GM18517 (cell line): Measurements from ENCODE around the gene TIMP1.

Experiments used
- ATAC-seq: cut with Tn5 transposase; IDR thresholded peaks from one replicate; pipeline ENCODE4 v1.9.1; 2021; ENCODE audit warnings: mild to moderate bottlenecking, moderate library complexity; ENCODE audit not compliant: unreplicated experiment

The TIMP1 gene

GRCh38 chrX:47581731-47582647 lies at the start of gene TIMP1:
TIMP1 (plus strand) TSS chrX:47582436; CDS start chrX:47583416, 980 bp downstream.
- ATAC-seq = peak; percentile 78

- ATAC-seq = no peak
These were observed 42.4 kb upstream of the TIMP1 start for GRCh38 chrX:47539860-47540259.

DNA sequence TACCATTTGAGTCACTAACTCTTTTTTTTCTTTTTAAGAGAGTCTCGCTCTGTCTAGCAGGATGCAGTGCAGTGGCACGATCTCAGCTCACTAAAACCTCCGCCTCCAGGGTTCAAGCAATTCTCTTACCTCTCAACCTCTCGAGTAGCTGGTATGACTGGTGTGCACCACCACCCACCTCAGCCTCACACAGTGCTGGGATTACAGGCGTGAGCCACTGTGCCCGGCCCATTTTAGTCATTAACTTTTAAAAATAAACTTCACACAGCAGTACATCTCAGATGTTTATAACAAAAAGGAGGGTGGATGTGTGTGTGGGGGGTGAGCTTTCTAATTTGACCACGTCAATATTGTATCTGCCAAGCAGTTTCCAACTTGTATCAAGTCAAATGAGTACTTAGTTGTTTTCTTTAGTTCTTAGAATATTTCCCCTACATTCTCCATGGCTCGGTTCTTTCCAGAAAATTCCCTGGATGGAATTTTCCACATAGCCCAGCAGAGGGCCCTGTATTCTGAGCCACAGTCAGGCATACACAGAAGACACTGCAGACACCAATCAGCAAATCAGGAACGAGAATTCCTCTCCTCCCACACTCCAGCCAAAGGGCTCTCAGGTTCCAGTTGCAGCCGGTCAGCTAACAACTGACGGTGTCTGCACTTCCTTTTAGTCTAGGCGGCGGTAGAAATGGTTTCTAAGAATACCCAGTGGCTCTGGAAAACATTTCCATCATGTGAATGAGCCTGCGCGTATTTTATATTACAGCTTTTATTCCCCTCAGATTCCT lies 41.3 kb upstream of the TIMP1 start:
- no peak for ATAC-seq

DNA sequence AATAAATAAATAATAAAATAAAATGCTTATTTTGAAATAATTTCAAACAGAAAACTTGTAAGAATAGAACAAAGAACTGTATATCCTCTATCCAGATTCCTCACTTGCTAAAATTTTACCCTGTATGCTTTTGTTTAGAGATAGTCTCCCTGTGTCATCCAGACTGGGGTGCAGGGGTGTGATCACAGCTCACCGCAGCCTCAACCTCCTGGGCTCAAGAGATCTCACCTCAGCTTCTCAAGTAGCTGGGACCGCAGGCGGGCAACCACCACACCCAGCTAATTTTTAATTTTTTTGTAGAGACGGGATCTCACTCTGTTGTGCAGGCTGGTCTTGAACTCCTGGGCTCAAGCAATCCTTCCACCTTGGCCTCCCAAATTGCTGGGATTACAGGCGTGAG lies 38.7 kb upstream of the TIMP1 start:
- ATAC-seq = no peak

DNA sequence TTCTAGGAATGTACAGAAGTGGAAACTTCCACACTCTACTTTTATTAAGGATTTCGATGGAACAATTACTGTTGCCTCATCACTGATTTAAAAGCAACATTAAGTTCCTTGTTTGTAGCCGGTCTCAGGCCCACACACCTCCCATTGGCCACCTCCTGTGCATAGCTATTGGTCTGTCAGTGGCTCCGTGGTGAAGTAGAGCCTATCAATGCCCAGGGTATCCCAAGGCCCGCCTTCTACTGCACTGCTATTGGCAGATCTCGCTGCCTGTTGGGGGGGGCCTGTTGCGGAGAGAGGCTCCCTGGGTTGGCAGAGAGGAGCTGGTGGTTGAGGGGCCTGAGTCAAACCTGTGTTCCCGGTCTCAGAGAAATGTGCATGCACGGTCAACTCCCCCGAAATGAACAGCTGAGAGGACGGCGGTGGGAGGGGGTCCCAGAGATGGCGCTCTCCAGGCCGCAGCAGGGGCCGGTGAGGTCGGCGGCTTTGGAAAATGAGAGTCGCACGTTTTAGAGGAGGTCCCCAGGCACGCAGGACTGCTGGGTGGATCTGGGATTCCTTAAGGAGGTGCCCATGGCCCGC lies 26.1 kb upstream of the TIMP1 start:
- peak; percentile 86 for ATAC-seq

- ATAC-seq = no peak
These were observed 23.8 kb upstream of the TIMP1 start for GRCh38 chrX:47558436-47558835.

DNA sequence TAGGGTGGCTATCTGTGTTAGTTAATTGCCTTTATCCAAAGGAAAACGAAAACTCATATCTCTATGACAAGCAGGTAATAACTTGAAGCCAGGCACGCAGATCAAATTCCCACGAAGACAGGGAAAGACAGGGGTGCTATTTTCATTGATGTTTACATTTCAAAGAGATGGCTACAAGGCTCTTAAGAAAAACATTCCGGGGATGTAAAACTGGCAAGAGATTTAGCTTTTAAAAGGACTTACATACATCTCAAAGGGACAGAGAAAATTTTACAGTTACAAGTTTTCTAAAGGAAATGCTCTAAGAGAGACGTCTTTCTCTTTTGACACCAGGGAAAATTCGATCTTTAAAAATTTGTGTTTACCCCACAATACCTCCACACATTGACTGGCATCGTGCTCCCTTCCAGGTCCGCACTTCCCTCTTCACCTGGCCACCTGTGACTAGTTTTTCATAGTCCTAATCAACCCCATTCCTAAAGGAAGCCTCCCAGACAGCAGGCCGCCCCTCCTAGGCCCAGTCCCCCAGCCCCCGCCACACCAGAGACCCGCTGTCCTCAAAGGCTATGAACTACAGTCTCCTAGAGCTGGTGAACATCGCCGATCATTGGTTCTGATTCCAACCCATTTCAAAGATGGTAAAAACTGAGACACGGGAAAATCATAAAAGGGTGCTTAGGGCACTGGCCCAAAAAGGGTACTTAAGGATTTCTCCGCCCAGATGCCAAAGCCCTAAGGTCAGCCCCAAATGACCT lies 21.9 kb upstream of the TIMP1 start:
- no peak for ATAC-seq

- ATAC-seq = peak; percentile 87
These were observed 21.1 kb upstream of the TIMP1 start, which contains the start of gene ARAF for GRCh38 chrX:47560934-47561658. ARAF (plus strand) TSS chrX:47561205; CDS start chrX:47562968, 1,763 bp downstream.

DNA sequence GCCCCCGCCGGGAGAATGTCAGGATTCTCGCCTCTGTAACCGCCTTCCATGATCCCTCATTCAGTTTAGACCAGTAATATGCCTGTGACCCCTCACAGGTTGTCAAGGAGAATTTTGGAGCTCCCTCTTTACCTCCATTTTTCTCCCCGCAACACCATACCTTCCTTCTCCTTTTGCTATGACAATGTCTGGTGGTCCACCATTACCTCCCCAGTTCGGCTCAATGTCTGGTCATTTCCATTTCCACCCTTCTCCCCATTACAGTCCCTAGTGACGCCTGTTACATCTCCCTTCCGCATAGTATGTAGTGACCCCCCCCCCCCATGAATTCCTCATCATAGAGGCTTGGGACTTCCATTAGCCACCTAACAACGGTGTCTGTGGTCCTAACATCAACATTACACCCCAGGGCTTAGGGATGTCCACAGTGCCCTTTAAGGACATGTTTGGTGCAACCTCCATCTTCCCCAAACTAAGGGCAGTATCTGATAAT lies 20.5 kb upstream of the TIMP1 start:
- no peak for ATAC-seq

DNA sequence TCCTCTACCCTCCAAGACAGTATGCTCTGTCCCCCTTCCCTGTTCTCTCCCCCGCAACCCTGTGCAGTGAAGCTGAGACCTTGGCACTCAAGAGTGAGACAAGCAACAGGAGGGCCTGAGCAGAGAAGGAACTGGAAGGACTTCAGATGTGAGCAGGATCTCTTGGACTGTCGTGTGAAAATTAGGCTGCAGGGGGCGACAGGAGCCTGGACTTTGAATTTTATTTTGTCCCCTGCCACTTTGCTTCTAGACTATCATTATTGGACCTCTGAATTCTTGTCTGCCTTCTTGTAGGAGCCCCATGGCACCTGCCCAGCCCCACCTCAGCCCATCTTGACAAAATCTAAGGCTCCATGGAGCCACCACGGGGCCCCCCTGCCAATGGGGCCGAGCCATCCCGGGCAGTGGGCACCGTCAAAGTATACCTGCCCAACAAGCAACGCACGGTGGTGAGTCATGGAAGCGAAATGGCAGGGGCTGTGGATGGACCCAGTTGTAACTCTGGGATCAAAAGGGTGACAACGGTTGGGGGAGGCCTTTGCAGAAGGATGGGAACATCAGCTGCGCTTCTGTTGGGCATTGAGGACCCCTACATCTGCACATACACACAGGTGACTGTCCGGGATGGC lies 19.5 kb upstream of the TIMP1 start:
- ATAC-seq = no peak

GRCh38 chrX:47563801-47564315 lies 18.4 kb upstream of the TIMP1 start:
- no peak for ATAC-seq

- ATAC-seq = no peak
These were observed 17.7 kb upstream of the TIMP1 start for GRCh38 chrX:47564438-47565085.

- ATAC-seq = no peak
These were observed 15.4 kb upstream of the TIMP1 start for GRCh38 chrX:47566841-47567240.

DNA sequence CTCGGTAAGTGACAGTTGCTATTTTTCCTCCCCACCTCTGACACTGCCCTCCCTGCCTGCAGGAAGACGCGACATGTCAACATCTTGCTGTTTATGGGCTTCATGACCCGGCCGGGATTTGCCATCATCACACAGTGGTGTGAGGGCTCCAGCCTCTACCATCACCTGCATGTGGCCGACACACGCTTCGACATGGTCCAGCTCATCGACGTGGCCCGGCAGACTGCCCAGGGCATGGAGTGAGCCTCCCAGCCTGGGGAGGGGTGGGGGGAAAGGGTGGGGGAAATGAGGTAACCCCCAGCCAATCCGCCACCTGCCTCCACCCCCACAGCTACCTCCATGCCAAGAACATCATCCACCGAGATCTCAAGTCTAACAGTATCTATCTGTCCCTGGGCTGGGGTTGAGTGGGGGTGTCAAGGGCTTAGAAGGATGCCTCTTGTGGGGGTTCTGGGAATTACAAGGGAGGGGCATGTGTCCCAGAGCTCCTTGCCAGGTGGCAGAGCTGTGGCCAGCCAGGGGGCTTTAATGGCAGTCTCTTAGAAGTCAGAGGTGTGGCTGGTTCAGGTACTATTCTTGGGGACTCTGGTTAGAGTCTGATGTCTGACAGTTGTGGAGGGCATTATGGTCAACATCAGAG lies 13.5 kb upstream of the TIMP1 start:
- ATAC-seq = no peak

DNA sequence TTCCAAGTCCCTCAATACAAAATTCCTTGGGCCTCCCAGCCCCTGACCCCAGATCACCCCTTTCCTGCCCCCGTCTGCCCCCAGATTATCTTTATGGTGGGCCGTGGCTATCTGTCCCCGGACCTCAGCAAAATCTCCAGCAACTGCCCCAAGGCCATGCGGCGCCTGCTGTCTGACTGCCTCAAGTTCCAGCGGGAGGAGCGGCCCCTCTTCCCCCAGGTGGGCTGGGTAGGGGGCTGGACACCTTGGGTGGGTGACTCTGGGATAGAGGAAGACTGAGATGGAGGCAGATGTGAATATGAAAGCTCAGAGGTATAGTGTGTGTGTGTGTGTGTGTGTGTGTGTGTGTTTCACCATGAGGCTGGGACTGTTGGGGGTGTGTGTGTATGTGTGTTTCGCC lies 11.4 kb upstream of the TIMP1 start:
- ATAC-seq = no peak

DNA sequence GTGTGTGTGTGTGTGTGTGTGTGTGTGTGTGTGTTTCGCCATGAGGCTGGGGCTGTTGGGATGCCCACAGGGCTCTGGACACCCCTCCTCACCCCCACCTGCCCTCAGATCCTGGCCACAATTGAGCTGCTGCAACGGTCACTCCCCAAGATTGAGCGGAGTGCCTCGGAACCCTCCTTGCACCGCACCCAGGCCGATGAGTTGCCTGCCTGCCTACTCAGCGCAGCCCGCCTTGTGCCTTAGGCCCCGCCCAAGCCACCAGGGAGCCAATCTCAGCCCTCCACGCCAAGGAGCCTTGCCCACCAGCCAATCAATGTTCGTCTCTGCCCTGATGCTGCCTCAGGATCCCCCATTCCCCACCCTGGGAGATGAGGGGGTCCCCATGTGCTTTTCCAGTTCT lies 11.0 kb upstream of the TIMP1 start:
- ATAC-seq = no peak

DNA sequence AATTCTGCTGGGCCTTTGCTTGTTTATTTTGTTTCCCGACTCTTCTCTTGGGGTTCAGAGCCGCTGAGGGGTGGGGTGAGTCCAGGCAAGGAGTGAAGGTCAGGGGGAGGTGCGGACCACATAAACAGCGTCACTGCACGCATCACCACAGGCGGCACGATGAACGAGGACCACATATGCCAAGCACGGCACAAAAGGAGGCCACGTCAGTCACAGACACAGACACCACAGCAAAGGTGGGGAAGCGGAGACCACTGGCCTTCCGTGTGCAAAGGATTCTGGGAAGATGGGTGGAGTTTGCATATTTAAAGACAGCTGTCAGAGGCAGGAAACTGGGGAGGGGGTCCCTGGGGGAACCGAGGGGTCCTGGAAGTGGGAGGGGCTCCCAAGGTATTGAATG lies 10.3 kb upstream of the TIMP1 start:
- ATAC-seq = no peak

DNA sequence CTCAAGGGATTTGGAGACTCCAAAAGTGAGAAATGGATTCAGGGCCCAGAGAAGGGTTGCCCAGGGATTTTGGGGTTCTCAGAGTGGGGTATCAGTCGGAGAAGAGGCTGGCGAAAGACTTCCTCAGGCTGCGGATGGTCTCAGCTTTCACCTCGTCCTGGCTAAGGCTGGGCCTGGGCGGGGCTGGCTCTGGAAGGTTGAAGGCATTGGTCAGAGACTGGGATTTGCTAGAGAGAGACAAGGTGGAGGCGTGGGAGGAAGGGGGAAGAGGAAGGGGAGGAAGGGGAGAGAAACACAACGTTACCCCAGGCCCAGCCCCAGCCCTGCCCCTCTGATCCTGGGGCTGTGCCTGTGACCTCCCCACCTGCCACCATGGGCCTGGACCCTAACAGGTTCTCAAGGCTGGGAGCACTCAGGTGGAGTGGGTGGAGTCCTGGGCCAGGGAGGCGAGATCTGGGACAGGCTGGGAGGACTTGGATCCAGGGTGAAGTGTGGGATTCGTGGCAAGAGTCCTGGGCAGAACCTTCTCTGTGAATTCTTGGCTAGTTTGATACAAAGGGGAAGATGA lies 9.4 kb upstream of the TIMP1 start:
- no peak for ATAC-seq
